IMR-90 (cell line): ENCODE measurements around the gene OR14I1. TPM values are rescaled to one million over a fixed set of nuclear protein-coding genes. Genes with fewer than 3 reads are reported as not detected.

Experiments
- ATAC-seq: fragments of 200-7000 bp; cut with Tn5 transposase; 2 replicates; pipeline ENCODE4 v1.9.1; 2020; ENCODE audit warnings: low read depth, mild to moderate bottlenecking, moderate library complexity
- BruUV-seq: library from RNA; stranded (reverse); fragments of 400-500 nt; replicated peaks from 2 replicates; lab custom pipeline; 2021; lab: Mats Ljungman, UMichigan
- CTCF ChIA-PET: fragments of 300-600 bp; formaldehyde crosslinking; extraction: SDS; loops from one replicate; lab custom pipeline; 2021; ENCODE audit warnings: antibody characterized with exemption; lab: Yijun Ruan, JAX
- POLR2A ChIA-PET: fragments of 300-600 bp; sonication (Branson Sonifier 250); formaldehyde crosslinking; loops from one replicate; lab custom pipeline; 2022; ENCODE audit warnings: antibody characterized with exemption; ENCODE audit not compliant: unreplicated experiment; lab: Charles Lee
- DNase-seq: peaks from one replicate; pipeline ENCODE4 v3.0.0; 2013
- H2AFZ ChIP-seq: replicated peaks from 2 replicates; pipeline ENCODE3; 2013; ENCODE audit warnings: low read length, mild to moderate bottlenecking; ENCODE audit not compliant: poor library complexity
- H2AK5ac ChIP-seq: 2 replicates; pipeline ENCODE4 v1.6.1; 2013; ENCODE audit warnings: low read depth, low read length, inconsistent platforms
- H2AK9ac ChIP-seq: replicated peaks from 2 replicates; pipeline ENCODE3; 2013; ENCODE audit warnings: mild to moderate bottlenecking, low read depth, low read length, moderate library complexity; ENCODE audit not compliant: poor library complexity
- H2BK120ac ChIP-seq: 2 replicates; pipeline ENCODE4 v1.6.1; 2013; ENCODE audit warnings: low read depth, low read length, inconsistent platforms
- H2BK15ac ChIP-seq: 3 replicates; pipeline ENCODE4 v1.6.1; 2013; ENCODE audit warnings: low read depth, low read length, inconsistent platforms
- H2BK20ac ChIP-seq: 2 replicates; pipeline ENCODE4 v1.6.1; 2013; ENCODE audit warnings: low read depth, mild to moderate bottlenecking, inconsistent platforms, low read length, moderate library complexity
- H2BK5ac ChIP-seq: 2 replicates; pipeline ENCODE4 v1.6.1; 2013; ENCODE audit warnings: mild to moderate bottlenecking, low read depth, low read length, inconsistent platforms; ENCODE audit not compliant: poor library complexity, severe bottlenecking
- H3K14ac ChIP-seq: replicated peaks from 2 replicates; pipeline ENCODE4 v1.6.1; 2013; ENCODE audit warnings: low read depth, low read length, inconsistent platforms
- H3K18ac ChIP-seq: 2 replicates; pipeline ENCODE4 v1.6.1; 2013; ENCODE audit warnings: low read depth, low read length, control low read depth
- H3K23ac ChIP-seq: 2 replicates; pipeline ENCODE4 v1.6.1; 2013; ENCODE audit warnings: low read depth, low read length, inconsistent platforms
- H3K27ac ChIP-seq: 2 replicates; pipeline ENCODE4 v1.5.1; 2013; ENCODE audit warnings: mild to moderate bottlenecking, control low read depth, low read length; ENCODE audit not compliant: insufficient read depth
- H3K27me3 ChIP-seq: 2 replicates; pipeline ENCODE4 v1.6.1; 2013; ENCODE audit warnings: low read length; ENCODE audit not compliant: control insufficient read depth, insufficient read depth
- H3K36me3 ChIP-seq: 2 replicates; pipeline ENCODE4 v1.6.1; 2013; ENCODE audit warnings: low read length, mixed read lengths; ENCODE audit not compliant: control insufficient read depth, insufficient read depth
- H3K4ac ChIP-seq: 2 replicates; pipeline ENCODE4 v1.6.1; 2013; ENCODE audit warnings: low read depth, low read length, inconsistent platforms
- H3K4me1 ChIP-seq: 2 replicates; pipeline ENCODE4 v1.6.1; 2013; ENCODE audit warnings: low read length, mixed read lengths; ENCODE audit not compliant: control insufficient read depth, insufficient read depth
- H3K4me2 ChIP-seq: 2 replicates; pipeline ENCODE4 v1.6.1; 2013; ENCODE audit warnings: low read depth, mild to moderate bottlenecking, control low read depth, low read length, moderate library complexity
- H3K4me3 ChIP-seq: 2 replicates; pipeline ENCODE4 v1.5.1; 2013; ENCODE audit warnings: low read depth, mild to moderate bottlenecking, control low read depth, low read length, moderate library complexity; ENCODE audit not compliant: insufficient read depth
- H3K56ac ChIP-seq: 2 replicates; pipeline ENCODE4 v1.6.1; 2013; ENCODE audit warnings: low read length, inconsistent platforms; ENCODE audit not compliant: insufficient read depth; ENCODE audit errors: extremely low read depth
- H3K79me1 ChIP-seq, 2 experiments: 2 replicates each; pipeline ENCODE4 v1.6.1; 2013; ENCODE audit warnings: low read length in 2 of 2, inconsistent platforms in 1 of 2, low read depth in 1 of 2
- H3K9ac ChIP-seq: 2 replicates; pipeline ENCODE4 v1.6.1; 2013; ENCODE audit warnings: low read depth, low read length, control low read depth
- H3K9me1 ChIP-seq: 2 replicates; pipeline ENCODE4 v1.6.1; 2013; ENCODE audit warnings: low read length, inconsistent platforms; ENCODE audit not compliant: insufficient read depth
- H3K9me3 ChIP-seq: 2 replicates; pipeline ENCODE4 v1.6.1; 2013; ENCODE audit warnings: low read length; ENCODE audit not compliant: control insufficient read depth, insufficient read depth
- H4K20me1 ChIP-seq: 2 replicates; pipeline ENCODE4 v1.6.1; 2013; ENCODE audit warnings: low read length, inconsistent platforms; ENCODE audit not compliant: insufficient read depth
- H4K5ac ChIP-seq: 2 replicates; pipeline ENCODE4 v1.6.1; 2013; ENCODE audit warnings: mild to moderate bottlenecking, low read depth, low read length, control low read depth
- H4K8ac ChIP-seq, 2 experiments: 2 replicates each; pipeline ENCODE4 v1.6.1; 2013; ENCODE audit warnings: low read depth in 2 of 2, low read length in 2 of 2, control low read depth in 1 of 2, inconsistent platforms in 1 of 2
- H4K91ac ChIP-seq: 2 replicates; pipeline ENCODE4 v1.6.1; 2013; ENCODE audit warnings: low read depth, low read length, inconsistent platforms; ENCODE audit not compliant: insufficient read depth
- CEBPB ChIP-seq: IDR thresholded peaks from 2 replicates; pipeline ENCODE4 v1.6.1; 2012; ENCODE audit warnings: low read depth, low read length, improper control_type of control experiment
- CHD1 ChIP-seq: IDR thresholded peaks from 2 replicates; pipeline ENCODE4 v1.6.1; 2012; ENCODE audit warnings: low read depth, low read length, improper control_type of control experiment
- ELK1 ChIP-seq: fragments of 150-350 bp; IDR thresholded peaks from 2 replicates; pipeline ENCODE4 v1.6.1; 2016; ENCODE audit warnings: low read depth, mild to moderate bottlenecking, low read length, moderate library complexity, borderline replicate concordance
- MAFK ChIP-seq: IDR thresholded peaks from 2 replicates; pipeline ENCODE4 v1.6.1; 2012; ENCODE audit warnings: low read depth, low read length, improper control_type of control experiment
- POLR2A ChIP-seq: IDR thresholded peaks from 2 replicates; pipeline ENCODE4 v1.6.1; 2012; ENCODE audit warnings: mild to moderate bottlenecking, low read depth, low read length
- RCOR1 ChIP-seq: IDR thresholded peaks from 2 replicates; pipeline ENCODE4 v1.6.1; 2012; ENCODE audit warnings: mild to moderate bottlenecking, low read length, improper control_type of control experiment; ENCODE audit not compliant: insufficient replicate concordance
- SMC3 ChIP-seq: fragments of 150-350 bp; IDR thresholded peaks from 2 replicates; pipeline ENCODE4 v1.6.1; 2016; ENCODE audit warnings: low read depth, mild to moderate bottlenecking, antibody characterized with exemption, low read length, moderate library complexity
- WGBS, 2 experiments: methylation state at CpG; one replicate each; pipeline versions ENCODE4 v1.1.5 to v1.1.7; 2013; ENCODE audit warnings: missing lambda C conversion rate in 2 of 2; ENCODE audit not compliant: insufficient read length in 1 of 2; ENCODE audit errors: extremely low coverage in 2 of 2; 5-methylcytosine and 5-hydroxymethylcytosine counted together
- dilution Hi-C: fragments of 300-500 bp; cut with HindIII; formaldehyde crosslinking; loops from one replicate; pipeline ENCODE4 v1.14.3; 2018; ENCODE audit warnings: low sequenced_read_pairs; ENCODE audit not compliant: unreplicated experiment
- in situ Hi-C: fragments of 300-500 bp; cut with MboI; formaldehyde crosslinking; loops from 3 replicates; pipeline ENCODE4 v1.14.3; 2019; ENCODE audit warnings: low sequenced_read_pairs, inconsistent platforms, mixed read lengths
- intact Hi-C: fragments of 100-400 bp; cut with micrococcal nuclease; formaldehyde crosslinking; loops from 2 replicates; pipeline ENCODE4 v1.10.0; 2022
- polyA plus RNA-seq, 3 experiments: library from polyadenylated mRNA; depleted of rRNA; stranded (reverse); fragments of >200 nt; gene quantifications; 2 replicates each; pipeline ENCODE4 v1.2.3, GENCODE V29; 2012; ENCODE audit warnings: low replicate concordance in 1 of 3
- total RNA-seq: library from RNA; depleted of rRNA; stranded (reverse); fragments of >200 nt; gene quantifications from 2 replicates; pipeline ENCODE4 v1.2.3, GENCODE V29; 2012
- TF ChIP-seq, protein P1 (sequence below): fragments of 150-350 bp; IDR thresholded peaks from 2 replicates; pipeline ENCODE4 v1.6.1; 2017; ENCODE audit warnings: mild to moderate bottlenecking, antibody characterized with exemption, low read length, low read depth

The OR14I1 gene
- total and polyA plus RNA-seq, 2 of the 4 experiments (the other 2 are of a cell fraction) = not detected

DNA sequence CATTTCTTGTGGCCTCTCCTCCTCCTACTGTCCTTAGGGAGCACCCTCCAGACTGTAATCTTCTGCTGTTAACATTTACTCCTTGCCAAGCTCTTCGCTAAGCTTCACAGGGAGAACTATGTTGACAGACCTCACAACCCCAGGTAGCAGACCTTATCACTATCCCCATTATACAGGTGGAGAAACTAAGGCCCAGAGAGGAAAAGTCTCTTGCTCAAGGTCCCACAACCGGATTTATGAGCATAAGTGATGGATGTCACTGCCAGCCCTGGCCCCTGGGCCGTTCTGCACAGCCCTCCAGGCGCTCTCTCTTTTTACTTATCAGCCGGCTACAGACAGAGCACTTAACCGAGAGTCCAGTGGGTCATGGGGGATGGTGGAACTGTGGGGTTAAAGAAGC is 34.9 kb upstream of the OR14I1 start:
- Histone ChIP-seq H3K4me1 (no peaks in the 10 kb centered on the region), H3K4ac (no peak overlapping the region), H2BK20ac (no peak overlapping the region), H3K9me1 (no peaks in the 10 kb centered on the region), H3K56ac (no peak overlapping the region), H4K91ac (no peak overlapping the region), H3K23ac (no peak overlapping the region), H2AK5ac (no peak overlapping the region), H3K36me3 (no peaks in the 10 kb centered on the region), H3K14ac (no peak overlapping the region), H3K4me2 (no peak overlapping the region), H4K20me1 (no peaks in the 10 kb centered on the region), H2AFZ (no peak overlapping the region), H2BK15ac (no peak overlapping the region), H3K4me3 (no peak overlapping the region), H3K27ac (no peak overlapping the region), H2BK120ac (no peak overlapping the region), H3K9ac (no peak overlapping the region), H2BK5ac (no peak overlapping the region), H3K18ac (no peak overlapping the region), H4K5ac (no peak overlapping the region), H3K27me3 (no peaks in the 10 kb centered on the region), H3K79me1 (no peaks in the 10 kb centered on the region), H2AK9ac (no peak overlapping the region), H4K8ac (no peak overlapping the region), H3K9me3 (peaks cover 29% of the 10 kb centered on the region)
- no TSS peak for BruUV-seq
- no peak for DNase-seq
- no peak for ATAC-seq
- TF ChIP-seq MAFK = no peak
- TF ChIP-seq SMC3 = no peak
- no peak for TF ChIP-seq RCOR1
- no peak for TF ChIP-seq ELK1
- TF ChIP-seq POLR2A = no peak
- no peak for TF ChIP-seq CHD1
- no peak for TF ChIP-seq CEBPB
- TF ChIP-seq, protein P1, sequence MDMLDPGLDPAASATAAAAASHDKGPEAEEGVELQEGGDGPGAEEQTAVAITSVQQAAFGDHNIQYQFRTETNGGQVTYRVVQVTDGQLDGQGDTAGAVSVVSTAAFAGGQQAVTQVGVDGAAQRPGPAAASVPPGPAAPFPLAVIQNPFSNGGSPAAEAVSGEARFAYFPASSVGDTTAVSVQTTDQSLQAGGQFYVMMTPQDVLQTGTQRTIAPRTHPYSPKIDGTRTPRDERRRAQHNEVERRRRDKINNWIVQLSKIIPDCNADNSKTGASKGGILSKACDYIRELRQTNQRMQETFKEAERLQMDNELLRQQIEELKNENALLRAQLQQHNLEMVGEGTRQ = no peak
- POLR2A ChIA-PET = no interaction called here
- CTCF ChIA-PET = no interaction called here
- WGBS, 2 experiments = no CpG with 5 or more reads among the region's 6 CpGs
- in situ Hi-C loops (no loop called here), intact Hi-C loops (no loop called here), dilution Hi-C loops (no loop called here)
